VCaP (cell line): ENCODE measurements around the gene ZNF792.
"Not testable (repeated sequence)": the region's sequence is repeated elsewhere in the genome, so short reads cannot be mapped to it uniquely, and the experiment has no call there.

Source experiments
- H3K27ac ChIP-seq: fragments of 450-650 bp; 2 replicates; pipeline ENCODE4 v1.5.1; 2017
- CTCF ChIP-seq: fragments of 450-650 bp; conservative IDR thresholded peaks from 2 replicates; pipeline ENCODE4 v1.5.1; 2017; ENCODE audit warnings: mild to moderate bottlenecking, moderate library complexity

Gene ZNF792

DNA sequence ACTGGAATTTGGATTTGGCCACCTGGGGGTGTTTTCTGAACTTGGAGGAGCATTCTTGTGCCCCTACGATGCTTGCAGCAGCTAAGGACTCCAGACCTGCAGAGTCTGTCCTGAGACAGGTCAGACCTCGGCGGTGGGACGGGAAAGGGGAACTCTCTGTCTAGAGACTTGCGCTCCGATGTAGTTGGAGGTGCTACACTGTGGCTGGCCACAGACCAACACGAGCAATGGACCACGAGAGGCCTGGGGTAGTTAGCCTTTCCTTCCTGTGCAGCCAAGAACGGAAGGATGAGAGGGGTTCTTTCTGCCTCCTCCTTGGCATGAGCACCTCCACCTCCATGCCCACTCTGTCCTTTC, 30.2 kb upstream of the ZNF792 start:
- no peak for TF ChIP-seq CTCF
- H3K27ac ChIP-seq: peak overlapping the region; percentile 89

DNA sequence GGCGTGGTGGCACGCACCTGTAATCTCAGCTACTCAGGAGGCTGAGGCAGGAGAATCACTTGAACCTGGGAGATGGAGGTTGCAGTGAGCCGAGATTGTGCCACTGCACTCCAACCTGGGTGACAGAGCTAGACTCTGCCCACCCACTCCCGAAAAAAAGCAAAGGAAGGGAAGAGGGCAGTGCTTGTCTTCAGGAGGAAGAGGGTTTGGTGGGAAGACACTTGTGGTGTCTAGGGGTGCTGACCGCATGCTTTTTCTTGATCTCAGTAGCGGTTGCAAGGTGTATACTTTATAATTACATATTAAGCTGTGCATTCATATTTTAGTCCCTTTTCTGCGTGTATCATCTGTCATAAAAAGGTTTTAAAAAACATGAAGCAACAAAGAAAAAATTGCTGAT, 28.6 kb upstream of the ZNF792 start:
- not testable (repeated sequence) for H3K27ac ChIP-seq

GRCh38 chr19:34991542-34992333, 27.7 kb upstream of the ZNF792 start:
- no peak overlapping the region for H3K27ac ChIP-seq
- TF ChIP-seq CTCF: no peak

DNA sequence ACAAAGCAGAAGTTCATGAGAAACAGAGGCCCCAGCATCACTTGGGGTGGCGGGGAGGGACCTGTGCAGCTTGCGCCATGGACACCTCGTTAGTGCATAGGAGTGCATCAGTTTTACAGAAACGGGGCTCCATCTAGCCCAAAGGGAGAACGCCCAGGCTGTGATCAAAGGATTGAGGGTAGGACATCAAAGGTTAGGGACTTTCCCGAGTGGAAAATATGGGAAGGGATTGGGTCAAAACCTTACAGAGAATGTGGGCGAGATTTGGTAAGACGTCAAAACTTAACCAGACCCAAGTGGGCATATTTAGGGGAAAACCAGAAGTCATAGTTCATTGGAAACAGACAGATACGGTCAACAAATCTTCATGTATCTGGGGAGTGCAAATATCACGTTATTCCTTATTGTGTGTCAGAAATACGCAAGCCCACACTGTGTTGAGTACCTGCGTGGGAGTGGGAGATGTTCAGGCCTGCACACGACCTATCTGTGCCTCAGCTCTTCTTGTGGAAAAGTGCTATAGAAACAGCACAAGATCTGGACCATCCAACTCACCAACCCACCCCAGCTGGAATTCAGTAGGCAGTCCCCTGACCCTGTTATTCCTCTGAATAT, 26.7 kb upstream of the ZNF792 start:
- TF ChIP-seq CTCF: no peak
- no peak overlapping the region for H3K27ac ChIP-seq

- no peak for TF ChIP-seq CTCF
- no peak overlapping the region for H3K27ac ChIP-seq
These were observed 25.3 kb upstream of the ZNF792 start for GRCh38 chr19:34989298-34989697.

DNA sequence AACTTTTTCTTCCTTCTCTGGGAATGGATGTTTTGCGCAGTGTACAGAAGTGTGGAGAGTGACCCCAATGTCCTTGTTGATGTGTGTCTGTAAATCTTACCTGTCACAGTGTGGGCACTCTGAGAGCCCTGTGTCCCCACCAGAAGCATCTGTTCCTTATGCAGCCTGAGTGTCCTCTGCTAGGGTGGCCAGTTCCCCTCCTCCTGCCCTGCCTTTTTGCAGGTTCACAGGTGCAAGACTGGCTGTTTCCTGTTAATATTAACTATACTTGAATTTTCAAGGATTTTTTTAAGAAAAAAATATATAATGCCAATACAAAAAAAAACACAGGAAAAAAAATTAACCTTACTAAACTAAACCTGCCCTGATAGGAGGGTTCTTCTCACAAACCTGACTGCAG, 24.1 kb upstream of the ZNF792 start:
- no peak overlapping the region for H3K27ac ChIP-seq
- no peak for TF ChIP-seq CTCF

- TF ChIP-seq CTCF: no peak
- peak overlapping the region; percentile 62 for H3K27ac ChIP-seq
These were observed 21.4 kb upstream of the ZNF792 start for GRCh38 chr19:34985249-34986022.
